Mesenteric fat pad (tissue), 1 donor: Measurements from ENCODE around the gene CLASRP. TPM values are rescaled to one million over a fixed set of nuclear protein-coding genes. Genes with fewer than 3 reads are reported as not detected.
A peak's percentile ranks its signal among the peaks of the same experiment; 100 is the strongest.

Experiments used
- DNase-seq: peaks from one replicate; pipeline ENCODE4 v3.0.0-alpha.2; 2020; ENCODE audit warnings: low spot score
- total RNA-seq: library from RNA; stranded (reverse); fragmentation: NEBNext Ultra II Directional; extraction: Animal tissue kit (Norgen Biotek cat#: 25700); gene quantifications from one replicate; pipeline ENCODE4 v1.2.1, GENCODE V29; 2021
- donor health status: DM: yes; HTN: yes; CAD: no.

Gene CLASRP
- total RNA-seq, 1 donor from 2014 or later: 78.3 TPM

GRCh38 chr19:45059258-45059965, 20.6 kb downstream of the CLASRP start:
- no peak for DNase-seq

- no peak for DNase-seq
These were observed 23.1 kb downstream of the CLASRP start for GRCh38 chr19:45061965-45062364.

- no peak for DNase-seq
These were observed 25.3 kb downstream of the CLASRP start for GRCh38 chr19:45063851-45064801.

GRCh38 chr19:45066921-45067661, 28.2 kb downstream of the CLASRP start:
- DNase-seq: no peak

DNA sequence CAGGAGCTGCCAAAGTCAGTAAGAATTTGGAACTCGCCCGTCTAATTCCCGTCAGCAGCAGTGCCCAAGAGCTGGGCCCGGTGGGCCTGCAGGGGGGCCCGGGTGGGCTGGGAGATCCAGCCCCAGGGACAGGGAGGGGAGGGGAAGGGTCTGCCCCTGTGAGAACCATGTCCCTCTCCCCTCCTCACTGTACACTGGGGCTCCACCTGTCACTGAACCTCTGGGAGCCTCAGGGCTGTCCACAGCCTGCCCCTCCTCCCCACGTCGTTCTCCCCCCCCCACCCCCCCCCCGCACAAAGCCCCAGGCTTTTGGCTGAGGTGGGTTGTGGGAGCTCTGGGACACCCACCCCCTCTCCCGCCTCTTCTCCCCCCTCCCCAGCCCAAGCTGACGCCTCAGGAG, 29.2 kb downstream of the CLASRP start:
- no peak for DNase-seq

DNA sequence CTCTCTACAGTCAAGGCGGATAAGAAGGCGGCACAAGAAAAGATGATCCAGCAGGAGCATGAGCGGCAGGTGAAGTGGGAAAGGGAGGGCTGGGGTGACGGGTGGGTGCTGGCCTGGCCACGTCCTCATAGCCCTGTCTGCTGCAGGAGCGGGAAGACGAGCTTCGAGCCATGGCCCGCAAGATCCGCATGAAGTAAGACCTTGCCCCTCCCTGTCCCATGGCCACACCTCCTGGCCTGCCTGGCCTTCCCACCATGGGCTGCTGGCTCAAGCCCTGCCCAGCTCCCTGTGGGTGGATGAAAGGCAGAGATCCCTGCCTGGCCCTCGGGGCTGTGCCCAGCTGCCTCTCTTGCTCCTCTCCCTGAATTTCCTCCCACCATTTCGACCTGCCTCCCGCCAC, 30.2 kb downstream of the CLASRP start:
- DNase-seq: no peak

DNA sequence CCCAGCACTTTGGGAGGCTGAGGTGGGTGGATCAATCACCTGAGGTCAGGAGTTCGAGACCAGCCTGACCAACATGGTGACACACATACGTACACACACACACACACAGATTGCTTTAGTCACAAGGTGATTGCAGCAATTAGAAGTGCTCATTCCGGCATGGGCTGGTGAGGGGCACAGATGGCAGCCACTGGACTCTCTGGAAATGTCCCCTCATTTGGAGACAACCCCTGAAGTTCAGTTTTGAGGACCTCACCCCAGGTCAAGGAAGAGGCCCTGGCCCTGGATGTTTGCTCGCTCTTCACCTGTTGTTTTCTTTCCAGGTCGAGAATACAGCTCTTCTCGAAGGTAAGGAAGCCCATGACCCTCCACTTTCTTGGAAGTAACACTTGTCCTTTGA, 31.4 kb downstream of the CLASRP start:
- DNase-seq: no peak

DNA sequence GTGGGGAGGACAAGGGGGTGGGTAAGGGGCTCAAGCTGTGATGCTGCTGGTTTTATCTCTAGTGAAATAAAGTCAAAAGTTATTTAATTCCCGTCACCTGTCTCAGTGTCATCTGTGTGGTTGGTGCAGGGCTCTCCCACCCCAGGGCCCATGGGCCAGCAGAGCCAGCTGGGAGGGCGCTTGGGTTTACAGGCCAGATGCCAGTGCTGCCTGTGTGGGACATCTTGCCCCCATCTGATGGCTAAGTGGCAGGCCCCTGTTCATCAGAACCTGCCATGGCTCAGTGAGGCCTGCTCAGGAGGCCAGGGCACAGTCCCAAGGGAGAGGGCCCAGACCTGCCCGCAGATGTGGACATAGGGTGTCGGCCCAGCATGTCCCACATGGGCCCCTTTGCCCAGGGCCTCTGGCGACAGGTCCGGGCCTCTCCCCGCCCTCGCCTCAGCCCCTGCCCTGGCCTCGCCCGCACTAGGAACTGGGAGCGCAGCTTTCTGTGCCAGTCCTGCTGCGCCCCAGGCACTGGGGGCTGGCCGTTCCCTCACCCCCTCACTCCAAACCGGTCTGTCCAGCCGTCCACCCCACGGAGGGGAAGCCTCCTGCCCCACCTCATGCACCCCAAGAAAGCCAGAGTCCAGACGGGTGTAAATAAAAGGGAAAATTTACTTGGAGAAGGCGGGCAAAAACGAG, 32.2 kb downstream of the CLASRP start:
- no peak for DNase-seq

DNA sequence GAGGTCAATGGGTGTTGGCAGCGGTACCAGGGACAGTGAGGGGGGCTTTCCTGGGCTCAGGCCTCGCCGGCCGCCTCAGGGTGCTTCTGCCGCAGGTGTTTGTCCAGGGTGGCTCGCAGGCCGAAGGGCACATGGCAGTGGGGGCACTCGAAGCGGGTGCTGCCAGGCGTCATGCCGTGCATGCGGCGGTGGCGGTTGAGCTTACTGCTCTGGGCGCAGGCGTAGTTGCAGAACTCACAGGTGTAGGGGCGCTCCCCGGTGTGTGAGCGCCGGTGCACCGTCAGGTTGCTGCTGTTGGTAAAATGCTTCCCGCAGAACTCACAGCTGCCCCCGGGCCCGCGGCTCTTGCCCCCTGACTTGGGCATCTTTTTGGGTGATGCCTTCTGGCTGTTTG, 32.7 kb downstream of the CLASRP start:
- no peak for DNase-seq

- DNase-seq: no peak
These were observed 33.3 kb downstream of the CLASRP start for GRCh38 chr19:45071969-45072790.

DNA sequence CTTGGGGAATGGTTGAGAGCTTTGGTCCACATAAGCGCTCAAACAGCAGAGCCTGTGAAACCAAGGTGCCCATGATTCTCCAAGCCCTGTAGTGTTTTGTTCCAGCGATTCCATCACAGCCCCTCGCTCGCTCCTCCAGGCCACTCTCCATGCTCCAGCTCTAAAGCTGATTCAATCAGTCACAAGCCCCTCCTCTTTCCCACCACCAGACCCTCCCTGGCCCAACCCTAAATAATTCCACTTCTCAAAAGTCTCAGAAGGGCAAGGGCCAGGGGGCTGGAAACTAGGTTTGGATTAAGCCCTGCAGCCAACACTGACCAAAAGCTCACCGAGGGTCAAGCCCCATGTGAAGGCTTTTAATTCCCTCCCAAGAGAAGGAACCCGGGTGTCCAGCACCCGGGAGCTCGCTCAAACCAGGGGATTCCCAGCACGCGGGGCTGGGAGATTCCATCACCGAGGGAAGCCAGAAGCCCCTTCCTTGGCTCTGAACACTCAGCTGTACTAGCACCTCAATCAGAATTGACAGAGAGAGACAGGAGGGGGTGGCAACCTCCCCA, 36.0 kb downstream of the CLASRP start:
- no peak for DNase-seq

DNA sequence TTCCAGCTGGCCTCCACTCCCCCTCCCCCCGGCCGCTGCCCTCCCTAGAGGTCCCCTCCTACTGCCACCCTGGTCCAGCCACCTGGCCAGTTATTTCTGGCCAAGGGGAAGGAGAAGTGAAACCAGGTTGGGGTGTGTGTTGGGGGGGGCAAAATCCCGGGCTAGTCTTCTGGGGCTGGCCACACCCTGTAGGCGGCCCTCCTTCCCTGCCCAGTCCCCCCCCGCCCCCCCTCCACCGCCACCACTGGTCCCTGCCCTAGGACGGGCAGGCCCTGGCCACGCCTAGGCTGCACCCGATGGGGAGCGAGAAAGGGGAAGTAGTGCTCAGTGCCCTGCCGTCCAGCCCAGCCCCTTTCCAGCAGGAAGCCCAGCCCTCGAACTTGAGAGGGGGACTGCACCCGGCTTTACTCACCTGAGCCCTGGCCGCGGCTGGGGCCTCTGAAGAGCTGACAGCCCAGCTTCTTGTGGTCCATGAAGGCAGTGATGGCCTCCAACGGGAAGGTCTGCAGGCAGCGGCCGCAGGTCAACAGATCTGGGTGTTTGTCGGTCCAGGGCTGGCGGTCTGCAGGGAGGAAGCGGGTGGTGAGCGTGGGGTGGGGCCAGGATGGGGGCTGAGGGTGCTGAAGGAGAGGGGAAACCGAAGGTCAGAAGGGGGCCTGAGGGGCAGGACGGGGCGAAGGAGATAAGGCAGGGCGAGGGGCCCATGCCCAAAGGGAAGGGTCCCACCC, 36.6 kb downstream of the CLASRP start:
- peak; percentile 93 for DNase-seq

- DNase-seq: no peak
These were observed 37.4 kb downstream of the CLASRP start, which contains the start of gene ZNF296 for GRCh38 chr19:45076029-45076850. TSS of gene ZNF296 (minus strand) at chr19:45076478. CDS start at chr19:45076373, 105 bp downstream.

DNA sequence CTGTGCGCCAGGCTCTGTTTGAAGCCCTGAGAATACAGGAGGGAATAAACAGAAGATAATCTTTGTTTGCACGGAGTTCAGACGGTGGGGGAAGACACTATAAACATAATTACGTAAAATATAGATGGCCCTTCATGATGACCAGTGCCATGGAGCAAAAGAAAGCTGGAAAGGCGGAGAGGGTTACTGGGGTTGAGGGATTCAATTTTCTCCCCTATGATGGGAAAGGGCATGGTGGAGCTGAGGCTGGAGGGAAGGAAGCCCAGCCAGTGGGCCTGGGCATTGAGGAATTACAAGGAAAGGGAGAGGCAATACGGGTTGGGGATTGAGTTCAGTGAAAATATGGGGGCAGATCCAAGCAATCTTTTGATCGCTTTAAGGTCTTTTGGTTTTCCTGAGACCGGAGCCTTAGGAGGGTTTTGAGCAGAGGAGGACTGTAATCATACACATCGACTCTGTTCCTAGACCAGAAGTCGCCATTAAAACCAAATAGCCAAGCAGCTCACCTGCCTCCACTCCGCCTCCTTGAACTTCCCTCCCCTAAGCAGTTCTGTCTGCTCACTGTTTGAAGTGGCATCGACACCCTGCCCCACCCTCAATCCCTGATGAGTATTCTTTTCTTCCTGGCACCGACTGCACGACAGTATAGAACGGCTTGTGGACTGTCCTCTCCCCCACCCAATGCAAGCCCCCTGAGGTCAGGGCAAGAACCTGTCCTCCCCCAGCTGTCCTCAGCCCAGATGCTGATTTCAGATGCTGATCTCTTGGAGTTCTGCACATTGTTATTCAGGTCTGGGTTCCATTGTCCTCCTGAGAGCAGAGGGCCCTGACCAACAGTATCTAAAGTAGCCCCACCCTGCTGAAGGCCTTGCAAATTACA, 38.2 kb downstream of the CLASRP start:
- DNase-seq: no peak

DNA sequence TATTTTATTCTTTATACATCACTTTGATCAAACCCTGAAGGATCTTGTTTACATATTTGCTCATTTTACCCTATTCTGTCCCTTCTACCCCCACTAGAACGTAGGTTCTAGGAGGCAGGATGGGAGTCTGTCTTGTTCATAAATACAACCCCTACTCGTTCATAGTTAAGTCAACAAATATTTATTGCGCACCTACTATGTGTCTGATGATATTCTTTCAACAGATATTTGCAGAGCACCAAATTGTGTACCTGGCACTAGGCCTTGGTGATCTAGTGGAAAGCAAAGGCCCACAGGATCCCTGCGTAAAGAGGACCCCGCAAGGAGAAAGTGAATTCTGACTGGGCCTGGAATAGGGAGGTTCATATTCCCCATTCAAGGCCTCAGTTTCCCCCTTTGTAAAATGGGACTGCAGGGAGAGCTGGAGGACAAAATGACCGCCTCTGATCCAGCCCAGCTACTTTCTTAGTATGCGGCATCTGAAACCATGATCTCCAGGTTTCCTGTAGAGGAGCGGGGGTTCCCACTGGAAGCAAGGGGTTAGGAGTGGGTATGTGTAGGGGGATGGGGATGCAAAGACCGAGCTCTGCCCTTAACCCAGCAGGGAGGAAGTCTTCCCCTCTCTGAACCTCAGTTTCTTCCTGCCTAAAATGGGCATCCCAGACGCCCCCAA, 39.7 kb downstream of the CLASRP start:
- DNase-seq: no peak

DNA sequence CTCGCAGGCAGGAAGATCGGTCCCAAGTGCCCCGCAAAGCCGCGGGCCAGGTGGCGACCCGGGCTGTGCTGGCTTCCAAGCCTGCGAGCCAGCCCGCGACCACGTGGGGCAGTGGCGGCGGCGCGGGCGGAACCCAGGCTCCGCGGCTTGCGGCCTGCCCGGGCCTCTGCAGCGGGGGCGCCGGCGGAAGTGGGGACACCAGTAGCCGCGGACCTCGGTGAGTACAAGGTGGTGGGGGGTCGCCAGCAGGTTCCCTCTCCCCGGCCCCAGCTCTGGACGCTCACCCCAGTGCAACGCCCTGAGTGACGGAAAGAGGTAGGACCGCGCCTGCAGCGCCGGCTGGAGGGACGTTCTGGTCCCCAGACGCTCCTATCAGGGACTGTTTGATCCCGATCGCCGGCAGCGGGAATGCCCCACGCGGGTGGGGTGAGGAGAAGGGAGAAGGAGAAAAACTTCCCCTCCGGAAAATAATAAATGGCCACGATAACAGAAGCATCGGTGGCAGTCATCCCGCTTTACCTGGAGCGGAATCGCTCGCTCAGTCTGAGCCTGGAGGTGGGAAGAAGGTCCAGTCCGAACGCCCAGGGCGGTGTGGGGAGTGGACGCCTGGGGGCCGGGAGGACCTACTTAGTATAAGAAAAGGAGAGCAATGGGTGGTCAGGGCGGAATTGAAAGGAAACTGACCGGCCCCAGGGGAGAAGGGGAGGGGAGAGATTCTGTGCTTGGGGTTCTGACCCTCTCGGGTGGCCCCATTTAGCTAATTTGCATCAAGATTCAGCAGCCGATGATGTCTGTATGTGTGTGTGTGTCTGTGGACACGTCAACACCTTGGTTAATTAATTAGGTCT, 40.4 kb downstream of the CLASRP start, which contains the start of gene GEMIN7:
Gene GEMIN7 (plus strand): TSS at position 198 of the 848 bp plus-strand sequence. CDS start 10,855 bp downstream, outside the sequence.
- peak; percentile 94 for DNase-seq
